Natural killer cell treated with Interleukin-12 subunit alpha and Interleukin-12 subunit beta and Interleukin-15 and Interleukin-18, amount 100 ng/mL, for 72 hours (primary cell): Measurements from ENCODE around the gene AGAP2. TPM values are rescaled to one million over a fixed set of nuclear protein-coding genes. Genes with fewer than 3 reads are reported as not detected.

ENCODE experiments used
- ATAC-seq, 2 donors: fragments of 150-1000 bp; cut with Tn5 transposase in 1 of 2; sonication (Bioruptor Pico), chemical (Tn5 transposase) in 1 of 2; 2 replicates each; pipeline ENCODE4 v1.10.0; 2021
- DNase-seq: peaks from one replicate; pipeline ENCODE4 v3.0.0; 2022; ENCODE audit warnings: low spot score
- H3K27ac Mint-ChIP-seq, 2 donors: 1 replicate in 1 of 2; 2 replicates in 1 of 2; pipeline ENCODE4 v1.8.0; 2022; ENCODE audit warnings: mixed read lengths in 2 of 2, mild to moderate bottlenecking in 1 of 2, moderate library complexity in 1 of 2
- H3K27me3 Mint-ChIP-seq, 2 donors: 1 replicate in 1 of 2; 2 replicates in 1 of 2; pipeline ENCODE4 v1.8.0; 2022; ENCODE audit warnings: mixed read lengths in 2 of 2
- H3K36me3 Mint-ChIP-seq: one replicate; pipeline ENCODE4 v1.8.0; 2022; ENCODE audit warnings: mixed read lengths
- H3K4me1 Mint-ChIP-seq, 2 donors: 1 replicate in 1 of 2; 2 replicates in 1 of 2; pipeline ENCODE4 v1.8.0; 2022; ENCODE audit warnings: low read depth in 2 of 2, mixed read lengths in 2 of 2, mild to moderate bottlenecking in 1 of 2
- H3K4me3 Mint-ChIP-seq: one replicate; pipeline ENCODE4 v1.8.0; 2022; ENCODE audit warnings: mixed read lengths
- H3K9me3 Mint-ChIP-seq: 2 replicates; pipeline ENCODE4 v1.8.0; 2022; ENCODE audit warnings: mixed read lengths
- total RNA-seq, 2 donors: library from RNA; stranded (reverse); gene quantifications; one replicate each; pipeline ENCODE4 v1.2.3, GENCODE V29; 2022

AGAP2 gene
- total RNA-seq, 2 donors from 2014 or later = 47.5 to 54.1 TPM

DNA sequence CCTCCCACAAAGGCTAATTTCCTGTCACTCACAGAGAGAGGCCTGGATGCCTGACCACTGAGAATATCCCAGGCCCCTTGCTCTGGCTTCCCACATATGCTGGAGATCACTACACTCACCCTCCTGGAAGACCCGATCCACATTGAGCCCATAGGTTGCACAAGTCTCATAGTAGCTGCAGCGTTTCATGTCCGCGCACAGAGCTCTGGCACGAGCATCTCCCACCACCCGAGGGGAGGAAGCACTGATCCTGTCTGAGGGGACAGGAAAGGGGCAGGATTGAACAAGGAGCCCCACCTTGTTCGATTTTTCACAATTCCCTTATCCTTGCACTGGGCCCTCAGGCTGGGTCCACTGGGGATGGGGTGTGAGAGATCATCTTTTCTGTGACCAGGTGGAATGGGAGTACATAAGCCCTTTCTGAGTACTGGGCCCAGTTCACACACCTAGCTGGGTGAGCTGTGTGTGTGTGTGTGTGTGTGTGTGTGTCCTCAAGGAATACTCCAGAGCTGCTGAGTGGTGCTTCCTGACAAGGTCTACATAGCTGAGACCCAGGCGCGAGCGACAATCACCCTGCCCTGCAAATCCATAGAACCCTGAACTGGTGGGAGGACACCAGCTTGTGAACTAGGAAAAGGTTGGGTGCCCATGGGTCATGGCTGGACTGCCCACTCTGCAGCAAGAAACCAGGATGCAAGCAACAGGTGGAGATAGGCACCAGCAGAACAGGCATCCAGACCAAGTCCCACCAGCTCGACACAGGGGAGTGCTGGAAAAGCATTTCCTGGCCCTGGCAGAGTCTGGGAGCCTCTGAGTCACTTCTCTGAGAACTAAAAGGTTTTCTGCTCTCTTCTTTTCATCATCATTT lies 5.6 kb downstream of the AGAP2 start:
- ATAC-seq (no peak), DNase-seq (no peak)
- Mint-ChIP-seq H3K36me3 (peaks cover 8% of the 10 kb centered on the region), H3K4me1 (peaks cover 6 to 10% of the 10 kb centered on the region in 2 donors), H3K27me3 (no peaks in the 10 kb centered on the region), H3K27ac (peak overlapping the region in 1 of 2 donors; percentile 39), H3K4me3 (no peak overlapping the region), H3K9me3 (no peaks in the 10 kb centered on the region)

DNA sequence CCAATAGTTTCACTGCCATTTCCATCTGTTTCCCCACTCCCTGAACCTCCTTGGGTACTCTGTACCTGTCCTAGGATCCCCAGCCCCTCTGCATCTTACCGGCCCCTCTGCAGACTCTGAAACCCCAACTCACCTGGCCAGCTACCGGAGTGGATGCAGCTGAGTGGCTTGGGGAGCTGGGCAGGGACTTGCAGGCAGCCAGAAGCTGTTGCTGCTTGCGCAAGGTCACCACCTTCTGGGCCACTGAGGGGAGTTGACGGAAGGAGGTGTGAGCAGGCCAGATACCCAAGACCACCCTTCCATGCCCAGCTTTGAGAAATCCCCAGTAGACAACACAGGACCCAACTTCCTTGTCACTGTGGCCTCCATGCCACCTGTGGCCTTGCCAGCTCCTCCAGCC lies 6.3 kb downstream of the AGAP2 start:
- Mint-ChIP-seq H3K4me3 (no peak overlapping the region), H3K27me3 (no peaks in the 10 kb centered on the region), H3K27ac (peak overlapping the region in 1 of 2 donors; percentile 39), H3K9me3 (no peaks in the 10 kb centered on the region), H3K36me3 (peaks cover 8% of the 10 kb centered on the region), H3K4me1 (peaks cover 6 to 10% of the 10 kb centered on the region in 2 donors)
- ATAC-seq (no peak), DNase-seq (no peak)

DNA sequence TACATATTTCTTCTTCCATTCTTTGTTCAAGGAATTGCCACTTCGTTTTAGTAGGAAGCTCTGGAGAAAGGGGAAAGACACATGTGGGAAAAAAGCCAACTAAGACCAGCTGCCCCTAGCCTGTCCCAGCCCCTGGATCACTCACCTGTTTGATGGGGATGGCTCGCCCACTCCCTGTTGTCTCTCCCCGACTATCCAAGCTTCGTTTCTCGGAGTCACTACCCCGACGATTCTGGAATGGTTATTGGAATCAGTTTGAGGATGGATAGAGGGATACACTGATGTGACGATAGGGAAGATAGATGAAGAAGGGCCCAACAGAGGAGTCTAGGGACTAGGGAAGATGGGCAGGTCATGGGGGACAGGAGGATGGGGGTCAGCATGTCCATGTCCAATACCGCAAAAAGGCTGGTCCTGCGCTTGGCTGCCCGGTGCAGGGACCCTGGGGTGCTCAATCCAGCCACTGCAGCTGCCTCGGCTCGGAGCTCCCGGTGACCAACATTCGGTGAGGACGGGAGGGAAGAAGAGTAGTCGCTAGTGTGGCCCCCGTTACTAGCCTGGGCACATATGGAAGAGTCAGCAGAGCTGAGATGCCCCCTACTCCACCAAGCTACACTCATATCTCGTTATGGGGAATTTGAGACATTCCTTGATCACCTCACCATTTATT lies 7.0 kb downstream of the AGAP2 start:
- Mint-ChIP-seq H3K4me1 (peaks cover 2 to 6% of the 10 kb centered on the region in 2 donors), H3K9me3 (no peaks in the 10 kb centered on the region), H3K27ac (no peak overlapping the region), H3K4me3 (no peak overlapping the region), H3K36me3 (peaks cover 8% of the 10 kb centered on the region), H3K27me3 (no peaks in the 10 kb centered on the region)
- ATAC-seq (no peak), DNase-seq (no peak)

DNA sequence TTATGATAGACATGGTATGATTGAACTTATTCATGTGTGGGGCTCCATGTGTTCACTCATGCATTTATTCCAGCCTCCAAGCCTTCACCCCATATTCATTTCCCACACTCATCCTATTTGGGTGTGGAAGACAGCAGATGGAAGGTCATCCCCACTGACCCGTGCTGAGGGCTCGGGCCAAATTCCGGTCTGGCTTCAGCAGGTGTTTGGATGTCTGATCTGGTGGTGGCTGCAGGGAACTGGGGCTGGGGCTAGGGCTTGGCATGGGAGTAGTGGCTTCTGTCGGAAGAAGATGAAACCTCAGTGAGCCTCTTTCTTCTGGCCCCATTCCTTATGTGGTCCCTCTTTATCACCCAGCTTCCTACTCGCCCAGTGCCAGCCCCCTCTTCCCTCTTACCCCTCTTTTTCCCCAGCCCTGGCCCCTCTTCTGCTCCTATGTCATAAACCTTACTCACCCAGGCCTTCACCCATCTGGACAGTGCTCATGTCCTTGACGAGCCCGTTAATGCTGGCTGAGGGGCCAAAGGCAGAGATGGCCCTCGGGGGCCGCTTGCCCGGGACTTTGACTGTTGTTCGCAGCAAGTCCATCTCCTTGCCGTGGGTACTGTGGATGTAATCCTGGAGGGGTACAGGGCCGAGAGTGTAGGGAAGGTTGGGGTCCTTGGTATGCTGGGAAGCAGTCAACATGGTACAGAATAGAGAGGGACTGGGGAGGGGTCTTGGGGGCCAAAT lies 8.0 kb downstream of the AGAP2 start:
- Mint-ChIP-seq H3K36me3 (peaks cover 8% of the 10 kb centered on the region), H3K9me3 (no peaks in the 10 kb centered on the region), H3K4me3 (no peak overlapping the region), H3K27me3 (no peaks in the 10 kb centered on the region), H3K4me1 (peaks cover 0 to 7% of the 10 kb centered on the region in 2 donors), H3K27ac (no peak overlapping the region)
- no peak for ATAC-seq
- DNase-seq = no peak

DNA sequence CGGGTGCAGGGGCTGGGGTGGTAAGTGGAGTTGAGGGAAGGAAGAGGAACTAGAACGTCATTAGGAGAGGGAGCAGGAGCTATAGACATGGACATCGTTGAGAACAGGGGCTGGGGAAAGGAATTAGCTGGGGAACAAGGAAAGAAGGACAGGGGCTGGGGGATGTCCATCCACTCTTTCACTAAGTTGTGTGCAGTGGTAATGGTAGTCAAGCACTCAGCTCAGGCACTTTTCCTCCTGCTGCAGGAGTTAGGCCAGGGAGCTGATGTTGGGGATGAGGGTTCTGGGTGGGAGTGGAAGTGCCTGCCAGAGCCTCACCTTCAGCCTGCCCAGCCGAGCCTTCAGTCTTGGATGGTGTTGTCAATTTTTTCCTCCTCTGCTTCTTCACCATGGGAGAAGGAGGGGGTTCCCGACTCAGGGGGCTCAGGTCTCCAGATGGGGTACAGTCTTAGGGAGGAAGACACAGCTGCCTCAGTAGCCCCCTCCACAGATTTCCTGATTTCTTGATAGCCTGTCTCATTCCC lies 9.2 kb downstream of the AGAP2 start:
- no peak overlapping the region for H3K27ac Mint-ChIP-seq
- no peaks in the 10 kb centered on the region for H3K27me3 Mint-ChIP-seq
- H3K9me3 Mint-ChIP-seq = no peaks in the 10 kb centered on the region
- peaks cover 4 to 5% of the 10 kb centered on the region in 2 donors for H3K4me1 Mint-ChIP-seq
- H3K36me3 Mint-ChIP-seq = peaks cover 1% of the 10 kb centered on the region
- ATAC-seq = no peak
- no peak for DNase-seq
- H3K4me3 Mint-ChIP-seq = no peak overlapping the region

DNA sequence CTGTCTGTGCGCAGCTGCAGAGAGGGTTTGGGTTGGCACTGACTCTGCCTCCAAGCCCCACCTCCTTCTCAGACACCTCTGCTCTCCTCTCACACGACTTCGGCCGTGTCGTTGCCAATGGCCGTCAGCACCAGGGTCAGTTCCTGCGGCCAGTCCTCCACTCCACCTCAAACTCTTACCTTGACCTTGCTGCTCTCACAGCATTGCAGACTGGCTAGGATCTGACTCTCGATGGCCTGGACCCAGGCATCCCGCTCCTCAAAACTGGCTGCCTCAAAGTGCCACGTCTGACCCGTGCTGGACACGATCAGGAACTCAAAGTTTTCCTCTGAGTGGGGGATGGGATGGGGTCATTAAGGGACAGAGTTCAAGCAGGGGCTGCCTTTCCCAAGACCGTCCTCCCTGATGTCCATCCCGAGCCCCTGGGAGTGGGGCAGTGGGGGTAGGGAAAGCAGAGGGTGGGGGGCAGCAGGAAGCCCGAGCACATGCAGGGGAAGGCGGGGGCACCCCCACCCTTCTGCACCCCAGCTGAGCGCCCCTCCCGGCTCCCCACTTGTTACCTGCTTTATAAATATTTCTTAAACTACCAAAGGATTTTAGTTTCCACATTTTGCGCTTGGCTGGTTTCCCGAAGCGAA lies 10.7 kb downstream of the AGAP2 start:
- Mint-ChIP-seq H3K4me3 (no peak overlapping the region), H3K27ac (no peak overlapping the region), H3K4me1 (peaks cover 5 to 7% of the 10 kb centered on the region in 2 donors), H3K36me3 (no peaks in the 10 kb centered on the region), H3K9me3 (no peaks in the 10 kb centered on the region), H3K27me3 (no peaks in the 10 kb centered on the region)
- ATAC-seq (no peak), DNase-seq (no peak)

DNA sequence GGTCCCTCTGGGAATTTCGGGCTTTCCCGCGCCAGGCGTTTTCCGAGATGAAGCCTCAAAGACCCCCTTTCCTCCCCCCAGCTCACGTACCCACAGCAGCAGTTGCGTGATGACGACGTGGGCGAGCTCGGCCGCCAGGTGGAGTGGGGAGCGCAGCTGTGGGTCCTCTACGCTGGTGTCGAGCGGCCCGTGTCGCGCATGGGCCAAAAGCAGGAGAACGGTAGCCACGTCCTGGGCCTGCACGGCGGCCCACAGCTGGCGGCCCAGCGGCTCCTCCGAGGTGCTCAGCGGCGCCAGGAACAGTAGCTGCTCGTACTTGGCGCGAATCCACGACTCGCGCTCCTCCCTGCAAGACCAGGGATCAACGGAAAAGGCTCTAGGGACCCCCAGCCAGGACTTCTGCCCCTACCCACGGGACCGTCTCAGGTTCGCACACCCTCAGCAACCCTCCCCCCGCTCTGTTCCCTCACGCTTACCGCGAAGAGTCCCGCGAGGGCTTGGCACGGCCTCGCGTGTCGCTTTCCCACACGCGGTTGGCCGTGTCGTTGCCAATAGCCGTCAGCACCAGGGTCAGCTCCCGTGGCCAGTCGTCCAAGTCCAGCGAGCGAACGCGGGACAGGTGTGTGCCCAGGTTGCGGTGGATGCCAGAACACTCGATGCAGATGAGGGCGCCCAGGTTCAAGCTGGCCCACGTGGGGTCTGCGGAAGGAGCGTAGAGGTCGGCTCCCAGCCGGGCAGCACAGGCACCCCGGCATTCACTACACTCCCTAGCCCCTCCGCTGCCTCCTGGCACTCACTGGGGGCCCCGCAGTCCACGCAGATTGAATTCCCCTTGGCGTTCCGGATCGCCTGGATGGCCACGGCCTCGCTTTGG lies 11.4 kb downstream of the AGAP2 start:
- Mint-ChIP-seq H3K4me3 (no peak overlapping the region), H3K27ac (no peak overlapping the region), H3K27me3 (no peaks in the 10 kb centered on the region), H3K9me3 (no peaks in the 10 kb centered on the region), H3K36me3 (no peaks in the 10 kb centered on the region), H3K4me1 (peaks cover 5 to 7% of the 10 kb centered on the region in 2 donors)
- ATAC-seq = no peak
- DNase-seq = no peak

DNA sequence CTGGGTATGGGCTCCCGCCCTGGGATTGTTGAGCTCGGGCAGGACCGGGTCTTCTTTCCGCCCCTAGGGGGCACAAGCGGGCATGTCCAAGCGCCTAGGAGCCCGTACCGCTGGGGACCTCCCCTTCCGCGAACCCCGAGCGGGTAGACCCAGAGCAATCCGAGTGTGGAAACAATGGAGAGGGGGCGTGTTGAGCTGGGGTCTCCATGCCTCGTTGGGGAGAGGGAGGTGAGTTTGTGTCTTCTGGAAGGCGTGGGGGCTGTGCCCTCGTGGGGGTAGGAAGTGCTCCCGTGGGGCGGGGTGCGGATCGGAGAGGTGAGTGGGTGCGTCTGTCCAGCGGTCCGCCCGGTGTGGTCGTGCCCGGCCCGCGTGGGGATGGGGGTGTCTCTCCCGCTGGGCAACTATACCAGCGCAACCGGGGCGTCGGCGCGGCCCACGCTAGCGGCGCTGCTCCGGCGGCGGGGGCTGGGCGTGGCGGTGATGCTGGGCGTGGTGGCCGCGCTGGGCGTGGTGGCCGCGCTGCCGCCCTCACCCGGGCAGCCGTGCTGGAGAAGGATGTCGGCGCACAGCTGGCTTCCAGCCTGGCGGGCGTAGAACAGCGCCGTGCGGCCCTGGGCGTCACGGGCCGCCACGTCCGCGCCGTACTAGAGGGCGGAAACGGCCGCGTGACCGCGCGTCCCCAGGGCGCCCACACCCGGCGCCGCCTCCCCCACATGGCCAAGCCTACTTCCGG lies 12.2 kb downstream of the AGAP2 start:
- Mint-ChIP-seq H3K4me1 (peaks cover 7 to 10% of the 10 kb centered on the region in 2 donors), H3K4me3 (no peak overlapping the region), H3K36me3 (peaks cover 7% of the 10 kb centered on the region), H3K9me3 (no peaks in the 10 kb centered on the region), H3K27me3 (no peaks in the 10 kb centered on the region), H3K27ac (no peak overlapping the region)
- ATAC-seq (peak; percentile 21 to 40), DNase-seq (no peak)

DNA sequence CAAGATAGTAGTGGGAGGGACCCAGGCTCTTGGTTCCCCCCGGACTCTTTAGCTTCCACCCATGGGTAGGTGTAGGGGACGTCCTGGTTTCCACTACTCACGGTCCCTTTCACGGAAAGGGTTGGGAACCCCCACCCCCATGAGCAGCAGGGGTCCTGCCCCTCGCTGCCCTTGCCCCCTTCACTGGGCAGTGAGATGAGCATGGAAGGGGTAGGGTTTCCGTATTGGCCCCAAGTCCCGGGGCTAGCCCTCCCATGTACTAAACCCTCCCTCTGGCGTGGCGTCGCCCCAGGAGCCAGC lies 12.7 kb downstream of the AGAP2 start:
- DNase-seq (no peak), ATAC-seq (no peak)
- no peak overlapping the region for H3K27ac Mint-ChIP-seq
- H3K36me3 Mint-ChIP-seq = peaks cover 7% of the 10 kb centered on the region
- no peak overlapping the region for H3K4me3 Mint-ChIP-seq
- H3K4me1 Mint-ChIP-seq = peaks cover 7 to 10% of the 10 kb centered on the region in 2 donors
- no peaks in the 10 kb centered on the region for H3K9me3 Mint-ChIP-seq
- H3K27me3 Mint-ChIP-seq = no peaks in the 10 kb centered on the region

DNA sequence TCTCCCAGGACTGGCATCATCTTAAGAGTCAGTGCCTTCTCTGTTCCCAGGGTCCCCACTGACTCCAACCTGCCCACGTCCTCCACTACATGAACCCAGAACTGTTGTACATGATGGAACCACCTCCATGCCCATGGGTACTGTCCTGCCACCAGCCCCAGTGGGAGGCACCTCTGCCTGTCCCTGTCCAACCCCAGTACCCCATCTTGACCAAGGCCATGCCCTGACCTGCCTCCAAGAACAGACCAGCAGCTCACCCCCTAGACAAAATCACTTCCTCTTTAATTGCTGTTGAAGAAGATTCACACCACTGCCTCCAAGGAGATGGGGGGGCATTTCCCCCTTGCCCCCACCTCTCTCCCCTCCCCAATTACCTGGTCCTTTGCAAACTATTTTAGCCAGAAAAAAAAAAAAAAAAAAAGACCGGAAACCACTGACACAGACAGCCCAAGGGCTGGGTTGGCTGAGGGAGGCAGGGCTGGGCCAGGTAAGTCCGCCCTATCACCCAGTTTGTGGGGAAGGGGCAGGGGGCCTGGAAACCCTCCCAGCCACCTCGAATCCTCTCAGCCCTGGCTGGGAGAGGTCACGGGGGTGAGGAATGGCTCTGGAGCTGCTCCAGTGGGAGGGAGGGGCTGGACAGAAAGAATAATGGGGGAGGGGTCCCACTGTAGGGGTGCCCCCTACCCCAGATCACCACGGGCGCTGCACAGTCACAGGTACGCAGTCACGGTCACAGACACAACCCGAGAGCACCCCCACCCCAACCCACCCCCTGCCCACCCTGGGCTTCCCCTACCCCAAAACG lies 13.4 kb downstream of the AGAP2 start:
- Mint-ChIP-seq H3K4me1 (peaks cover 7 to 10% of the 10 kb centered on the region in 2 donors), H3K27ac (peak overlapping the region in 1 of 2 donors; percentile 9), H3K4me3 (no peak overlapping the region), H3K27me3 (no peaks in the 10 kb centered on the region), H3K36me3 (peaks cover 7% of the 10 kb centered on the region), H3K9me3 (no peaks in the 10 kb centered on the region)
- ATAC-seq = no peak
- DNase-seq = no peak

DNA sequence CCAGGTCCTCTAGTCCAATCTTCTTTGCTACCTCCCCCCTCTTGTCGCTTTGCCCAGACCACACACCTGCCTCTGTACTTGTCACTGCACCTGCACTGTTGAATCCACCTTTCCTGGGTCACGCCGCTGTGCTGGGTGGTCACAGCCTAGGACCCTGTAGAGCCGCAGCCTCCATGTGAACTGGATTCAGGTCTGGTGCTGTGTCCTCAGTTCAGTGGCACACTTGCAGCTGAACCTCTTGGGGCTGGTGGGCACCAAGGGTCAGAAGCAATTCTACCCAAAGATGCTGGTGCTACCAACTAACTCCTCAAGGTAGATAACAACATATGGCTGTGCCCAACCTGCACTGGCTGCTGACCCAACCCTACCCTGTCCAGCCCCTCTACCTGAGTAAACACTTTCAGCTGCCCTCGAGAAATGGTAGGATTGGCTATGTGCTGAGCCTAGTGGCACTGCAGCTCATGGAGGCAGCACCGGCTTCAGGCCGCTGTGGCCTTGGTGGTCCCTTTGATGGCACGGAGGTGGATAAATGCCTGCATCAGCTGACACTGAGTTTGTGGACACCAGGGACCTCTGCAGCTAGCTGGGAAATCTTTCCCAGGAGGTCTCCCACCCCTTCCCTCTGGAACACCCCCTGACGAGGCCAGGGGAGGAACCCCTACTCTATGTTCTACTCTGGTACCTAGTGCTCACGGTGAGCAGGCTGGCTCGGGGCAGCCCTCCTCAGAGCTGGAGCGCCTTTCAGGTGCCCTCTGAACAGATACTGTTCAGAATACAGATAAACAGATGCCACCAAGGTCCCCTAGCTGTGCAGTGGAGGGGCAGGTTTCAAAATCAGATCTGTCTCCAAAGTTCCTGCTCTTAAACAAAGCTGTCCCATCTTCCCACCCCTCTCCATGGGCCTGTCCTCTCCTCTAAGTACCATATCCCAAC lies 14.3 kb downstream of the AGAP2 start:
- H3K36me3 Mint-ChIP-seq = peaks cover 13% of the 10 kb centered on the region

More for the DNA sequence above, 14.3 kb downstream of the AGAP2 start:
- H3K27me3 Mint-ChIP-seq = no peaks in the 10 kb centered on the region
- H3K9me3 Mint-ChIP-seq = no peaks in the 10 kb centered on the region
- peak overlapping the region; percentile 9 to 23 for H3K27ac Mint-ChIP-seq
- H3K4me1 Mint-ChIP-seq = peaks cover 10 to 11% of the 10 kb centered on the region in 2 donors
- DNase-seq (no peak), ATAC-seq (no peak)
- no peak overlapping the region for H3K4me3 Mint-ChIP-seq
